HG02943 (cell line): ENCODE data around the gene PPP6R3.
A peak's percentile ranks its signal among the peaks of the same experiment; 100 is the strongest.

Source experiments
- ATAC-seq: cut with Tn5 transposase; IDR thresholded peaks from one replicate; pipeline ENCODE4 v1.9.1; 2021; ENCODE audit warnings: mild to moderate bottlenecking, low read depth, moderate library complexity; ENCODE audit not compliant: unreplicated experiment

The PPP6R3 gene

GRCh38 chr11:68460741-68461574 lies at the start of gene PPP6R3:
Gene PPP6R3 (plus strand): TSS chr11:68460752. CDS start chr11:68537665, 76,913 bp downstream.
- peak; percentile 26 for ATAC-seq

- no peak for ATAC-seq
Observed at GRCh38 chr11:68411501-68411991, 49.0 kb upstream of the PPP6R3 start.

- no peak for ATAC-seq
Observed at GRCh38 chr11:68412593-68413475, 47.7 kb upstream of the PPP6R3 start.

GRCh38 chr11:68413591-68413999 lies 47.0 kb upstream of the PPP6R3 start:
- ATAC-seq = no peak

- no peak for ATAC-seq
Observed at GRCh38 chr11:68414496-68415221, 45.9 kb upstream of the PPP6R3 start.

- no peak for ATAC-seq
Observed at GRCh38 chr11:68416070-68416578, 44.4 kb upstream of the PPP6R3 start.

GRCh38 chr11:68418648-68419047 lies 41.9 kb upstream of the PPP6R3 start:
- ATAC-seq = no peak

- no peak for ATAC-seq
Observed at GRCh38 chr11:68420171-68420570, 40.4 kb upstream of the PPP6R3 start.

- ATAC-seq = no peak
Observed at GRCh38 chr11:68423481-68423880, 37.1 kb upstream of the PPP6R3 start.

GRCh38 chr11:68424101-68424632 lies 36.4 kb upstream of the PPP6R3 start:
- no peak for ATAC-seq

- ATAC-seq = no peak
Observed at GRCh38 chr11:68424981-68425865, 35.3 kb upstream of the PPP6R3 start.

GRCh38 chr11:68425866-68426380 lies 34.6 kb upstream of the PPP6R3 start:
- ATAC-seq = no peak

- no peak for ATAC-seq
Observed at GRCh38 chr11:68429661-68430060, 30.9 kb upstream of the PPP6R3 start.

GRCh38 chr11:68430384-68430783 lies 30.2 kb upstream of the PPP6R3 start:
- ATAC-seq = no peak

GRCh38 chr11:68430801-68431200 lies 29.8 kb upstream of the PPP6R3 start:
- ATAC-seq = no peak

- no peak for ATAC-seq
Observed at GRCh38 chr11:68431984-68432645, 28.4 kb upstream of the PPP6R3 start.

- no peak for ATAC-seq
Observed at GRCh38 chr11:68432874-68433273, 27.7 kb upstream of the PPP6R3 start.

GRCh38 chr11:68433541-68433940 lies 27.0 kb upstream of the PPP6R3 start:
- no peak for ATAC-seq
